Measurements from ENCODE around the gene ITM2C.

Gene ITM2C

GRCh38 chr2:230910546-230911177, 45.9 kb downstream of the ITM2C start:
- DNase-seq: no peak

- DNase-seq: no peak
These were observed 47.3 kb downstream of the ITM2C start for GRCh38 chr2:230912046-230912445.

GRCh38 chr2:230912724-230913123, 48.0 kb downstream of the ITM2C start:
- DNase-seq: no peak

GRCh38 chr2:230913406-230914143, 48.8 kb downstream of the ITM2C start:
- no peak for DNase-seq

GRCh38 chr2:230914886-230915285, 50.1 kb downstream of the ITM2C start:
- DNase-seq: no peak

GRCh38 chr2:230915319-230915718, 50.6 kb downstream of the ITM2C start:
- no peak for DNase-seq

GRCh38 chr2:230916218-230916617, 51.5 kb downstream of the ITM2C start:
- DNase-seq: no peak

GRCh38 chr2:230919240-230919639, 54.5 kb downstream of the ITM2C start:
- DNase-seq: no peak

GRCh38 chr2:230919681-230920080, 54.9 kb downstream of the ITM2C start:
- no peak for DNase-seq

GRCh38 chr2:230920167-230920566, 55.4 kb downstream of the ITM2C start:
- DNase-seq: no peak

- DNase-seq: no peak
These were observed 57.3 kb downstream of the ITM2C start for GRCh38 chr2:230921806-230922595.

- DNase-seq: no peak
These were observed 58.4 kb downstream of the ITM2C start for GRCh38 chr2:230922951-230923717.

GRCh38 chr2:230924092-230924469, 59.3 kb downstream of the ITM2C start:
- DNase-seq: no peak

- DNase-seq: no peak
These were observed 60.0 kb downstream of the ITM2C start, which contains the start of gene GPR55 for GRCh38 chr2:230924470-230925341. GPR55 (minus strand) TSS chr2:230925242; CDS start chr2:230910962, 14,280 bp downstream.

- DNase-seq: no peak
These were observed 60.7 kb downstream of the ITM2C start for GRCh38 chr2:230925443-230925878.

- no peak for DNase-seq
These were observed 61.4 kb downstream of the ITM2C start for GRCh38 chr2:230925879-230926765.

GRCh38 chr2:230927711-230928341, 63.1 kb downstream of the ITM2C start:
- DNase-seq: no peak

Data from NK-92 treated with Interleukin-12 subunit alpha and Interleukin-12 subunit beta, amount 100 ng/mL, for 24 hours (cell line).